GM10266 (cell line): ENCODE results near the gene DNAJC5.
"Not testable (repeated sequence)": the region's sequence is repeated elsewhere in the genome, so short reads cannot be mapped to it uniquely, and the experiment has no call there.

Experiments
- DNase-seq: peaks from one replicate; pipeline ENCODE4 v3.0.0; 2012; ENCODE audit errors: extremely low spot score
- CTCF ChIP-seq: IDR thresholded peaks from 2 replicates; pipeline ENCODE4 v1.5.1; 2012; ENCODE audit warnings: mild to moderate bottlenecking, low read depth; ENCODE audit not compliant: control insufficient read depth, insufficient read depth; ENCODE audit errors: missing control alignments

DNAJC5 gene

GRCh38 chr20:63913768-63914167 is 18.8 kb downstream of the DNAJC5 start:
- TF ChIP-seq CTCF, result no peak
- no peak for DNase-seq

DNA sequence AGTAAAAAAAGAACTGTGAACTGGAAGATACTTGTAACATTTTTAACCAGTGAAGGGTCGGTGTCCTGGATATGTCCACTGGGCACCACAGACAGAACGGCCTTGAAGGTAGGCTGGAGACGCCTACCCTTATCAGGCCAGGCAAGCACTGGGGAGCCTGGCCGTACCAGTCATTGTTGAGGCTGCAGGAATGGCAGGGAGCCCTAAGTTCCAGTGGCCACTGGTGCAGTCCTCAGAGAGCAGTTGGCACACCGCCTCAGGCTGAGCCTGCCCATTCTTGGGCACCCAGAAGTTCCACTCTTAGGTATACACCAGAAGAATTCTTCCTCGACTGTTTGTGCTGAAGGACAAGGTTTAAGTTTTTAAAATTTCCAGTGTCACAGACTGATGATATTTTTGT is 20.5 kb downstream of the DNAJC5 start:
- TF ChIP-seq CTCF, result no peak
- DNase-seq, result no peak

DNA sequence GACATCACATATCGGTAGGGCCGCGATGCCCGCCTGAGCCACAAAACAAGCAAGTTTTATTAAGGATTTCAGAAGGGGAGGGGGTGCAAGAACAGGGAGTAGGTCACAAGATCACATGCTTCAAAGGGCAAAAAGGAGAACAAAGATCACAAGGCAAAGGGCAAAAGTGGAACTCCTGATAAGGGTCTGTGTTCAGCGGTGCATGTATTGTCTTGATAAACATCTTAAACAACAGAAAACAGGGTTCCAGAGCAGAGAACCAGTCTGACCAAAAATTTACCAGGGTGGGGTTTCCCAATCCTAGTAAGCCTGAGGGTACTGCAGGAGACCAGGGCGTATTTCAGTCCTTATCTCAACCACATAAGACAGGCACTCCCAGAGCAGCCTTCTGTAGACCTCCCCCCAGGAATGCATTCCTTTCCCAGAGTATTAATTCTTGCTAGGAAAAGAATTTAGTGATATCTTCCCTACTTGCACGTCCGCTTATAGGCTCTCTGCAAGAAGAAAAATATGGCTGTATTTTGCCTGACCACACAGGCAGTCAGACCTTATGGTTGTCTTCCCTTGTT is 21.5 kb downstream of the DNAJC5 start:
- not testable (repeated sequence) for DNase-seq

DNA sequence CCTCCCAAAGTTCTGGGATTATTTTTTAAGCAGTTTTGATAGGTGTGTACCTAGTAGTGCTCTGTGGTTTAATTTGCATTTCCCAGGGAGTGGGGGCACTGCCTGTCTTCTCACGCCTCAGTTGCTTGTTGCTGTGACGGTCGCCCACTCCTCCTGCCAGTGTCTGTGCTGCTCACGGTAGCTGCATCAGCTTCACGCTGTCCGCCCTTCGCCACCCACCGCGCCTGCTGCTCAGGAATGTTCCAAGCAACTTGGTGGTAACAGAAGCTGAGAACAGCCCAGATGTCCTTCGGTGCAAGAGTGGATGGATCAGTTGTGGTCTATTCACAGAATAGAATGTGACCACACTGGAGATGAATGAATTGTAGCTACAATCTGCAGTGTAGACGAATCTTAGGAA is 22.9 kb downstream of the DNAJC5 start:
- no peak for TF ChIP-seq CTCF

DNA sequence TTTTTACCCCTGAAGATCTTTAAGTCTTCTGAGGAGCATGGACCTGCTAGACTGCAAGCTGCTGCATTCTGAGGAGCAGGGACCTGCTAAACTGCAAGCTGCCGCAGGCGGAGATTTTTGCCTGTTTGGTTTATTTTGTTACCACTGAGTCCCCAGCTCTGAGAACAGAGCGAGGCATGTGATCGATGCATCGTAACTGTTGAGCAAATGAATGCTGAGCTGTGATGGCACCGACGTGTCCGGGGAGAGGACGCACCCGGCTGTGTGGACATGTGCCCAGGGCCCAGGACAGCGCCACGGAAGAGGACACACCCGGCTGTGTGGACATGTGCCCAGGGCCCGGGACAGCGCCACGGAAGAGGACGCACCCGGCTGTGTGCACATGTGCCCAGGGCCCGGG is 24.2 kb downstream of the DNAJC5 start:
- no peak for TF ChIP-seq CTCF
- DNase-seq, result no peak

More for the DNA sequence above, 22.9 kb downstream of the DNAJC5 start:
- no peak for DNase-seq

GRCh38 chr20:63920226-63920625 is 25.3 kb downstream of the DNAJC5 start:
- DNase-seq, result no peak
- TF ChIP-seq CTCF, result no peak

DNA sequence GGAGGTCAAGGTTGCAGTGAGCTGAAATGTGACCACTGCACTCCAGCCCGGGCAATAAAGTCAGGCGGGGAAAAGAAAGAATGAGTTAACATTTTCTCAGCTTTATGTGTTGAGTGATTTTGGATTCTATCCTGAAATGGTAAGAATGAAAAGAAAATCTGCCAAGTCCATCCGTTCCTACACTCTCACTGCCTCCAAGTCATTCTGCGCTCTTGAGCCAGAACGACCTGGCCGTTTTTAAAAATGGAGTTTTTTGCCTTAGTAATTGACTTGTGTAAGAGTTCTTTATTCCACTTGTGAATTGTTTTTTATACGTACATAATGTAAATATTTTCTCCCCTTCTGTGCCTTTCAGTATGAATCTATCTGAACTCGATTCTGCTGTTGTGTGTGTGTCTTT is 28.7 kb downstream of the DNAJC5 start:
- no peak for TF ChIP-seq CTCF
- no peak for DNase-seq

DNA sequence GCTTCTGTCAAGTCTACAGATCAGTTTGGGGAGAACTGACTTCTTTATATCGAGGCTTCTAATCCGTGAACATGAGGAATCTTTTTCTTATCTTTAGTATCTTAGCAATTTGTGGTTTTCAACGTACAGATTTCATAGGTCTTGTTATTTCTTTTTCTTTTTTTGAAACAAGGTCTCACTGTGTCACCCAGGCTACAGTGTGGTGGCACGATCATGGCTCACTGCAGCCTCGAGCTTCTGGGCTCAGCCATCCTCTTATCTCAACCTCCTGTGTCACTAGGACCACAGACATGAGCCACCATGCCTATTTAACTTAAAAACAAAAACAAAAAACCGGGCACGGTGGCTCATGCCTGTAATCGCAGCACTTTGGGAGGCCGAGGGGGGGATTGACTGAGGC is 29.3 kb downstream of the DNAJC5 start:
- no peak for DNase-seq
- TF ChIP-seq CTCF, result no peak
